Measurements from ENCODE around the gene RTN4R.
A peak's percentile ranks its signal among the peaks of the same experiment; 100 is the strongest.

The RTN4R gene

GRCh38 chr22:20227363-20227762 is 40.8 kb downstream of the RTN4R start:
- Histone ChIP-seq H3K27ac (replicated peaks; ENCODE audit: low read length) (no peak overlapping the region), H2BK15ac (ENCODE audit: low read length) (no peak overlapping the region), H2AFZ (ENCODE audit: low read length) (no peak overlapping the region), H2BK12ac (ENCODE audit: low read length) (no peak overlapping the region), H3K27me3 (ENCODE audit: control insufficient read depth in 3 of 3, insufficient read depth in 3 of 3, low read depth in 1 of 3, low read length in 3 of 3) (peaks cover 0 to 56% (median 2%) of the 10 kb centered on the region in 3 experiments), H3K79me1 (ENCODE audit: low read depth, low read length) (peaks cover 6% of the 10 kb centered on the region), H3K4me1 (ENCODE audit: control insufficient read depth in 2 of 2, insufficient read depth in 1 of 2, low read depth in 1 of 2, low read length in 2 of 2) (peaks cover 0 to 11% of the 10 kb centered on the region in 2 donors), H3K18ac (ENCODE audit: low read length) (peak overlapping the region; percentile 67), H3K23ac (ENCODE audit: low read depth, low read length, poor library complexity) (peak overlapping the region; percentile 34), H3K9me3 (replicated peaks in 1 of 2; ENCODE audit: control insufficient read depth in 2 of 2, insufficient read depth in 1 of 2, low read depth in 1 of 2, low read length in 2 of 2) (peaks cover 0 to 14% of the 10 kb centered on the region in 2 donors), H3K4me2 (ENCODE audit: insufficient read depth, low read length, poor library complexity, severe bottlenecking) (no peak overlapping the region), H4K91ac (ENCODE audit: low read depth, low read length, poor library complexity) (no peak overlapping the region), H2BK5ac (ENCODE audit: low read length) (peak overlapping the region; percentile 68), H3K4ac (ENCODE audit: low read length) (no peak overlapping the region), H3K14ac (ENCODE audit: low read length) (no peak overlapping the region), H3K36me3 (replicated peaks in 1 of 2; ENCODE audit: control insufficient read depth in 2 of 2, insufficient read depth in 2 of 2, low read length in 2 of 2) (peaks cover 0 to 6% of the 10 kb centered on the region in 2 donors), H4K8ac (ENCODE audit: low read depth, low read length) (no peak overlapping the region), H2AK5ac (ENCODE audit: low read depth, low read length) (peak overlapping the region; percentile 89), H3K9ac (ENCODE audit: low read depth, low read length, poor library complexity) (no peak overlapping the region), H2BK120ac (ENCODE audit: low read depth, low read length) (no peak overlapping the region), H3K4me3 (ENCODE audit: low read length in 2 of 2) (no peak overlapping the region)
- WGBS, 2 donors (ENCODE audit: extremely low coverage in 2 of 2, insufficient read length in 2 of 2, insufficient replicate concordance in 1 of 2) = no CpG with 5 or more reads among the region's 7 CpGs
- DNase-seq (ENCODE audit: low spot score) = no peak

GRCh38 chr22:20226760-20227350 is 41.3 kb downstream of the RTN4R start:
- Histone ChIP-seq H2BK5ac (ENCODE audit: low read length) (no peak overlapping the region), H3K9ac (ENCODE audit: low read depth, low read length, poor library complexity) (no peak overlapping the region), H3K79me1 (ENCODE audit: low read depth, low read length) (peaks cover 6% of the 10 kb centered on the region), H3K27ac (replicated peaks; ENCODE audit: low read length) (no peak overlapping the region), H3K18ac (ENCODE audit: low read length) (peak overlapping the region; percentile 67), H3K4me1 (ENCODE audit: control insufficient read depth in 2 of 2, insufficient read depth in 1 of 2, low read depth in 1 of 2, low read length in 2 of 2) (peaks cover 0 to 11% of the 10 kb centered on the region in 2 donors), H3K36me3 (replicated peaks in 1 of 2; ENCODE audit: control insufficient read depth in 2 of 2, insufficient read depth in 2 of 2, low read length in 2 of 2) (peaks cover 0 to 6% of the 10 kb centered on the region in 2 donors), H3K14ac (ENCODE audit: low read length) (peak overlapping the region; percentile 84), H3K4me2 (ENCODE audit: insufficient read depth, low read length, poor library complexity, severe bottlenecking) (no peak overlapping the region), H3K23ac (ENCODE audit: low read depth, low read length, poor library complexity) (peak overlapping the region; percentile 34), H3K4me3 (ENCODE audit: low read length in 2 of 2) (no peak overlapping the region), H2BK120ac (ENCODE audit: low read depth, low read length) (no peak overlapping the region), H3K9me3 (replicated peaks in 1 of 2; ENCODE audit: control insufficient read depth in 2 of 2, insufficient read depth in 1 of 2, low read depth in 1 of 2, low read length in 2 of 2) (peaks cover 0 to 13% of the 10 kb centered on the region in 2 donors), H2BK12ac (ENCODE audit: low read length) (no peak overlapping the region), H4K91ac (ENCODE audit: low read depth, low read length, poor library complexity) (no peak overlapping the region), H2AK5ac (ENCODE audit: low read depth, low read length) (peak overlapping the region; percentile 18), H3K4ac (ENCODE audit: low read length) (peak overlapping the region; percentile 94), H2BK15ac (ENCODE audit: low read length) (peak overlapping the region; percentile 82), H2AFZ (ENCODE audit: low read length) (no peak overlapping the region), H4K8ac (ENCODE audit: low read depth, low read length) (no peak overlapping the region), H3K27me3 (ENCODE audit: control insufficient read depth in 3 of 3, insufficient read depth in 3 of 3, low read depth in 1 of 3, low read length in 3 of 3) (peaks cover 0 to 54% (median 2%) of the 10 kb centered on the region in 3 experiments)
- no CpG with 5 or more reads among the region's 17 CpGs for WGBS, 2 donors (ENCODE audit: extremely low coverage in 2 of 2, insufficient read length in 2 of 2, insufficient replicate concordance in 1 of 2)
- no peak for DNase-seq (ENCODE audit: low spot score)

- Histone ChIP-seq H3K18ac (ENCODE audit: low read length) (peak overlapping the region; percentile 90), H3K27me3 (ENCODE audit: control insufficient read depth in 3 of 3, insufficient read depth in 3 of 3, low read depth in 1 of 3, low read length in 3 of 3) (peaks cover 0 to 50% (median 2%) of the 10 kb centered on the region in 3 experiments), H3K79me1 (ENCODE audit: low read depth, low read length) (peaks cover 6% of the 10 kb centered on the region), H3K4me2 (ENCODE audit: insufficient read depth, low read length, poor library complexity, severe bottlenecking) (no peak overlapping the region), H3K9ac (ENCODE audit: low read depth, low read length, poor library complexity) (peak overlapping the region; percentile 89), H2BK15ac (ENCODE audit: low read length) (peak overlapping the region; percentile 53), H3K4me1 (ENCODE audit: control insufficient read depth in 2 of 2, insufficient read depth in 1 of 2, low read depth in 1 of 2, low read length in 2 of 2) (peaks cover 0 to 9% of the 10 kb centered on the region in 2 donors), H2BK120ac (ENCODE audit: low read depth, low read length) (peak overlapping the region; percentile 11), H3K14ac (ENCODE audit: low read length) (no peak overlapping the region), H3K27ac (replicated peaks; ENCODE audit: low read length) (no peak overlapping the region), H3K9me3 (replicated peaks in 1 of 2; ENCODE audit: control insufficient read depth in 2 of 2, insufficient read depth in 1 of 2, low read depth in 1 of 2, low read length in 2 of 2) (peaks cover 0 to 13% of the 10 kb centered on the region in 2 donors), H2BK5ac (ENCODE audit: low read length) (no peak overlapping the region), H3K23ac (ENCODE audit: low read depth, low read length, poor library complexity) (peak overlapping the region; percentile 97), H3K4me3 (ENCODE audit: low read length in 2 of 2) (peak overlapping the region in 1 of 2 donors; percentile 46), H2BK12ac (ENCODE audit: low read length) (no peak overlapping the region), H3K4ac (ENCODE audit: low read length) (peak overlapping the region; percentile 19), H2AK5ac (ENCODE audit: low read depth, low read length) (peak overlapping the region; percentile 81), H4K91ac (ENCODE audit: low read depth, low read length, poor library complexity) (no peak overlapping the region), H2AFZ (ENCODE audit: low read length) (no peak overlapping the region), H4K8ac (ENCODE audit: low read depth, low read length) (peak overlapping the region; percentile 95), H3K36me3 (replicated peaks in 1 of 2; ENCODE audit: control insufficient read depth in 2 of 2, insufficient read depth in 2 of 2, low read length in 2 of 2) (peaks cover 0 to 6% of the 10 kb centered on the region in 2 donors)
- no peak for DNase-seq (ENCODE audit: low spot score)
- WGBS, 2 donors (ENCODE audit: extremely low coverage in 2 of 2, insufficient read length in 2 of 2, insufficient replicate concordance in 1 of 2) = no CpG with 5 or more reads among the region's 14 CpGs
Measured at GRCh38 chr22:20226077-20226716, 41.9 kb downstream of the RTN4R start.

GRCh38 chr22:20225693-20225966 is 42.5 kb downstream of the RTN4R start:
- Histone ChIP-seq H3K9me3 (replicated peaks in 1 of 2; ENCODE audit: control insufficient read depth in 2 of 2, insufficient read depth in 1 of 2, low read depth in 1 of 2, low read length in 2 of 2) (peaks cover 0 to 13% of the 10 kb centered on the region in 2 donors), H2AFZ (ENCODE audit: low read length) (no peak overlapping the region), H3K36me3 (replicated peaks in 1 of 2; ENCODE audit: control insufficient read depth in 2 of 2, insufficient read depth in 2 of 2, low read length in 2 of 2) (peaks cover 0 to 6% of the 10 kb centered on the region in 2 donors), H3K23ac (ENCODE audit: low read depth, low read length, poor library complexity) (peak overlapping the region; percentile 97), H4K8ac (ENCODE audit: low read depth, low read length) (peak overlapping the region; percentile 95), H3K27ac (replicated peaks; ENCODE audit: low read length) (no peak overlapping the region), H2BK15ac (ENCODE audit: low read length) (peak overlapping the region; percentile 53), H2BK5ac (ENCODE audit: low read length) (no peak overlapping the region), H3K27me3 (ENCODE audit: control insufficient read depth in 3 of 3, insufficient read depth in 3 of 3, low read depth in 1 of 3, low read length in 3 of 3) (peaks cover 0 to 45% (median 2%) of the 10 kb centered on the region in 3 experiments), H3K4ac (ENCODE audit: low read length) (peak overlapping the region; percentile 19), H4K91ac (ENCODE audit: low read depth, low read length, poor library complexity) (no peak overlapping the region), H2AK5ac (ENCODE audit: low read depth, low read length) (peak overlapping the region; percentile 81), H3K14ac (ENCODE audit: low read length) (peak overlapping the region; percentile 95), H3K79me1 (ENCODE audit: low read depth, low read length) (peaks cover 6% of the 10 kb centered on the region), H2BK120ac (ENCODE audit: low read depth, low read length) (no peak overlapping the region), H3K18ac (ENCODE audit: low read length) (peak overlapping the region; percentile 89), H3K4me3 (ENCODE audit: low read length in 2 of 2) (peak overlapping the region in 1 of 2 donors; percentile 46), H3K4me2 (ENCODE audit: insufficient read depth, low read length, poor library complexity, severe bottlenecking) (no peak overlapping the region), H3K9ac (ENCODE audit: low read depth, low read length, poor library complexity) (peak overlapping the region; percentile 89), H3K4me1 (ENCODE audit: control insufficient read depth in 2 of 2, insufficient read depth in 1 of 2, low read depth in 1 of 2, low read length in 2 of 2) (peaks cover 0 to 9% of the 10 kb centered on the region in 2 donors), H2BK12ac (ENCODE audit: low read length) (no peak overlapping the region)
- no peak for DNase-seq (ENCODE audit: low spot score)
- no CpG with 5 or more reads among the region's 2 CpGs for WGBS, 2 donors (ENCODE audit: extremely low coverage in 2 of 2, insufficient read length in 2 of 2, insufficient replicate concordance in 1 of 2)
